A673 (cell line): ENCODE measurements around the gene ZBTB20. TPM values are rescaled to one million over a fixed set of nuclear protein-coding genes. Genes with fewer than 3 reads are reported as not detected.

Source experiments
- BruUV-seq: library from RNA; stranded (reverse); fragments of 400-500 nt; replicated peaks from 2 replicates; lab custom pipeline; 2021; lab: Mats Ljungman, UMichigan
- CTCF ChIA-PET: fragments of 300-600 bp; sonication (Branson Sonifier 250); formaldehyde crosslinking; loops from one replicate; lab custom pipeline; 2022; ENCODE audit warnings: antibody characterized with exemption; lab: Charles Lee
- POLR2A ChIA-PET: fragments of 300-600 bp; sonication (Branson Sonifier 250); formaldehyde crosslinking; loops from one replicate; lab custom pipeline; 2022; ENCODE audit warnings: antibody characterized with exemption; ENCODE audit not compliant: low non-redundant PET; lab: Charles Lee
- DNase-seq: peaks from one replicate; pipeline ENCODE4 v3.0.0-alpha.2; 2015; ENCODE audit warnings: low spot score
- H3K27ac ChIP-seq: fragments of 200-600 bp; sonication (generic); 2 replicates; pipeline ENCODE4 v1.5.1; 2016; ENCODE audit warnings: mixed run types, low read depth, mild to moderate bottlenecking, mixed read lengths, antibody characterized with exemption, low read length; ENCODE audit not compliant: poor library complexity, severe bottlenecking
- H3K27me3 ChIP-seq: fragments of 200-600 bp; sonication (generic); replicated peaks from 2 replicates; pipeline ENCODE4 v1.6.1; 2017; ENCODE audit warnings: mixed run types, low read depth, mild to moderate bottlenecking, mixed read lengths, antibody characterized with exemption, low read length; ENCODE audit not compliant: insufficient read depth, poor library complexity
- H3K36me3 ChIP-seq: fragments of 200-600 bp; sonication (generic); 2 replicates; pipeline ENCODE4 v1.6.1; 2016; ENCODE audit warnings: mixed run types, mild to moderate bottlenecking, mixed read lengths, antibody characterized with exemption, low read length; ENCODE audit not compliant: insufficient read depth, poor library complexity, severe bottlenecking
- H3K4me1 ChIP-seq: fragments of 200-600 bp; sonication (generic); 2 replicates; pipeline ENCODE4 v1.6.1; 2017; ENCODE audit warnings: mixed run types, mild to moderate bottlenecking, mixed read lengths, antibody characterized with exemption, low read length; ENCODE audit not compliant: insufficient read depth, poor library complexity, severe bottlenecking
- H3K4me3 ChIP-seq: fragments of 200-600 bp; sonication (generic); 2 replicates; pipeline ENCODE4 v1.5.1; 2016; ENCODE audit warnings: low read depth, mixed run types, mild to moderate bottlenecking, mixed read lengths, low read length; ENCODE audit not compliant: poor library complexity, severe bottlenecking
- H3K9me3 ChIP-seq: fragments of 200-600 bp; sonication (generic); 2 replicates; pipeline ENCODE4 v1.6.1; 2016; ENCODE audit warnings: mixed run types, low read depth, mild to moderate bottlenecking, mixed read lengths, antibody characterized with exemption, low read length; ENCODE audit not compliant: poor library complexity, severe bottlenecking
- EZH2 ChIP-seq: fragments of 200-600 bp; sonication (generic); IDR thresholded peaks from 2 replicates; pipeline ENCODE4 v1.6.1; 2017; ENCODE audit warnings: borderline replicate concordance, low read depth, mild to moderate bottlenecking, mixed read lengths, antibody characterized with exemption, low read length; ENCODE audit not compliant: poor library complexity, severe bottlenecking
- intact Hi-C: fragments of 100-400 bp; cut with micrococcal nuclease; formaldehyde crosslinking; loops from one replicate; pipeline ENCODE4 v1.10.0; 2022; ENCODE audit not compliant: unreplicated experiment
- total RNA-seq: library from RNA; stranded (reverse); gene quantifications from 2 replicates; pipeline ENCODE4 v1.2.3, GENCODE V29; 2021
- TF ChIP-seq, protein P1 (sequence below): fragments of 300-800, 200-600 bp; sonication (generic); conservative IDR thresholded peaks from 2 replicates; pipeline ENCODE4 v1.5.1; 2017; ENCODE audit warnings: low read depth, mild to moderate bottlenecking, antibody characterized with exemption, low read length, moderate library complexity, mixed read lengths

The ZBTB20 gene
- total RNA-seq, 1 experiment from 2014 or later: 13.5 TPM

DNA sequence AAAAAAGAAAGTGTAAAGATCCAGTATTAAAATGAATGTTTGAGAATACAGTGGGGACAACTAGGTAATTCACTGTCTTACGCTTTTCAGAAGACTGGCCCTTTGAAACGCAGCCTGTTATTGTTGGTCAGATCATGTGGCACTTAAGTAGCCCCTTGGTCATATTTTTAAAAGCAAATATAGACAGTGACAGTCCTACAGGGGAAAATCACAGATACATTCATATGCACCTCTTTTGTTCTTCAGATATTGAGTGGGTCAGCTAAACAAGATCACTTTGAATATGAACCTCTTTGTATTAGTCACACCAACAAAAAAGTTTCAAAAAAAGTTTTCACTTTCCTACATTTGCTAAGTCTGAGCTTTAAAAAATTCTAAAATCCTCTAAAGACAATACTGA lies 817.3 kb downstream of the ZBTB20 start:
- CTCF ChIA-PET: no interaction called here
- intact Hi-C loops: no loop called here

DNA sequence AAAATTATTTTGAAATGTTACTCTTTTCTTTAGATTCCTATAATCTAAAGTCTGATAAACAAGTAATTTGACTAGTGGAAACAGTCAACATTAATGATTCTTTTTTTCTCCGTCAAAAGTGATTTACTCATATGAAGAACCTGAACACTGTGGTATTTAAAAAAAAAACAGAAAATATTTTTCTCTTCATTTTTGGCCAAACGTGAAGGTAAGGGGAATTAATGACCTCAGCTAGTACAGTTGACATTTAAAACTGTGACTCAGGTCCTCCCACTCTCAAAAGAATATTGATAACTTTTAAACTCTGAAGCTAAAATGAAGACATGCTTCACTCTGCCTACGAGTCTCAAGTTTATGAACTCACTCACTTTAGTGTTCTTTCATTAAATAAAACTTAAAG lies 818.7 kb downstream of the ZBTB20 start:
- Histone ChIP-seq H3K4me1 (no peaks in the 10 kb centered on the region), H3K36me3 (no peaks in the 10 kb centered on the region), H3K9me3 (no peaks in the 10 kb centered on the region), H3K27ac (no peak overlapping the region), H3K27me3 (no peaks in the 10 kb centered on the region), H3K4me3 (no peak overlapping the region)
- POLR2A ChIA-PET: no interaction called here
- TF ChIP-seq EZH2: no peak
- TF ChIP-seq, protein P1, sequence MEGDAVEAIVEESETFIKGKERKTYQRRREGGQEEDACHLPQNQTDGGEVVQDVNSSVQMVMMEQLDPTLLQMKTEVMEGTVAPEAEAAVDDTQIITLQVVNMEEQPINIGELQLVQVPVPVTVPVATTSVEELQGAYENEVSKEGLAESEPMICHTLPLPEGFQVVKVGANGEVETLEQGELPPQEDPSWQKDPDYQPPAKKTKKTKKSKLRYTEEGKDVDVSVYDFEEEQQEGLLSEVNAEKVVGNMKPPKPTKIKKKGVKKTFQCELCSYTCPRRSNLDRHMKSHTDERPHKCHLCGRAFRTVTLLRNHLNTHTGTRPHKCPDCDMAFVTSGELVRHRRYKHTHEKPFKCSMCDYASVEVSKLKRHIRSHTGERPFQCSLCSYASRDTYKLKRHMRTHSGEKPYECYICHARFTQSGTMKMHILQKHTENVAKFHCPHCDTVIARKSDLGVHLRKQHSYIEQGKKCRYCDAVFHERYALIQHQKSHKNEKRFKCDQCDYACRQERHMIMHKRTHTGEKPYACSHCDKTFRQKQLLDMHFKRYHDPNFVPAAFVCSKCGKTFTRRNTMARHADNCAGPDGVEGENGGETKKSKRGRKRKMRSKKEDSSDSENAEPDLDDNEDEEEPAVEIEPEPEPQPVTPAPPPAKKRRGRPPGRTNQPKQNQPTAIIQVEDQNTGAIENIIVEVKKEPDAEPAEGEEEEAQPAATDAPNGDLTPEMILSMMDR: no peak
- no TSS peak for BruUV-seq
- CTCF ChIA-PET: no interaction called here
- no peak for DNase-seq
- intact Hi-C loops: no loop called here

More for the DNA sequence above, 817.3 kb downstream of the ZBTB20 start:
- POLR2A ChIA-PET: no interaction called here
- Histone ChIP-seq H3K4me3 (no peak overlapping the region), H3K27me3 (no peaks in the 10 kb centered on the region), H3K27ac (no peak overlapping the region), H3K9me3 (no peaks in the 10 kb centered on the region), H3K4me1 (no peaks in the 10 kb centered on the region), H3K36me3 (no peaks in the 10 kb centered on the region)
- no peak for TF ChIP-seq EZH2
- TF ChIP-seq, protein P1: no peak
- DNase-seq: no peak
- BruUV-seq: no TSS peak

DNA sequence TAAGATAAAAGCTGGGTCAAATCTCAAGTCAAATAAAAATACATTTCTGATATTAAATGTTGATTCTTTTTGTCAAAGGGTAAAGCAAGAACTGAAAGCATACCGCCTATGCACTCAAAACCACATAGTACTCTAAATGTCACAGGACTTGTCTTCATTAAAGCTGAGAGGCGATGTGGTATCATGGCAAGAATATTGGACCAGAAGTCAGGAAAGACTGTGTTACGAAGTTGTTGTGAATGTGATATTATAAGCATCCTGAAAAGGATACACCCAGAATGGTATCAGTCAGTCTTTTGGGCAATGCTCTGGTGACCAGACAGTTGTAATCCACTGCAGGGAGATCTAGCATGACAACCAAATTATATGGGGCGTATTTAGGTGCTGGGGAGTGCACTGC lies 819.4 kb downstream of the ZBTB20 start:
- Histone ChIP-seq H3K27ac (no peak overlapping the region), H3K36me3 (no peaks in the 10 kb centered on the region), H3K9me3 (no peaks in the 10 kb centered on the region), H3K27me3 (no peaks in the 10 kb centered on the region), H3K4me1 (no peaks in the 10 kb centered on the region), H3K4me3 (no peak overlapping the region)
- ChIA-PET CTCF (no interaction called here), POLR2A (no interaction called here)
- TF ChIP-seq, protein P1: no peak
- no peak for TF ChIP-seq EZH2
- DNase-seq: no peak
- BruUV-seq: no TSS peak
- intact Hi-C loops: no loop called here
